ENCODE data around the gene PHLDA2.
A peak's percentile ranks its signal among the peaks of the same experiment; 100 is the strongest.

Gene PHLDA2

DNA sequence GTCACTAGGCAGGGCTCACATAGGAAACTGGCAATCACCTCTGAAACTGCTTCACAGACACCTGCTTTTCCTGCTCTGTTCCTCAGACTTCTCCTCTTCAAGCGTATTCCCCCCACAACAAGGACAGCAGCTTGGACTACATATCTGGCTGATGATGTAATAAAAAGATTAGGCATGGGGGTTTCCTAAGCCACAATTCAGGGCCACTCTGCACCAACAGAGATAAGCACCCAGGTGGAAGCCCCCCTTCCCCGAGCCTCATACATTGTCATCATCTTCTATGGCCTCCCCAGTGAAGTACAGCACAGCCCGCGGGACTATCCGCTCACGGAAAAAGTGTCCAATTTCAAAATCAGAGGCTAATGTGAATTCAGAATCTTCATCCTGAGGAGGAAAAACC is 25.0 kb upstream of the PHLDA2 start:
- no peak overlapping the region for H3K4me3 ChIP-seq (replicated peaks; ENCODE audit: low read depth, low read length)
- DNase-seq (ENCODE audit: low read depth): no peak
- TF ChIP-seq, protein P1, sequence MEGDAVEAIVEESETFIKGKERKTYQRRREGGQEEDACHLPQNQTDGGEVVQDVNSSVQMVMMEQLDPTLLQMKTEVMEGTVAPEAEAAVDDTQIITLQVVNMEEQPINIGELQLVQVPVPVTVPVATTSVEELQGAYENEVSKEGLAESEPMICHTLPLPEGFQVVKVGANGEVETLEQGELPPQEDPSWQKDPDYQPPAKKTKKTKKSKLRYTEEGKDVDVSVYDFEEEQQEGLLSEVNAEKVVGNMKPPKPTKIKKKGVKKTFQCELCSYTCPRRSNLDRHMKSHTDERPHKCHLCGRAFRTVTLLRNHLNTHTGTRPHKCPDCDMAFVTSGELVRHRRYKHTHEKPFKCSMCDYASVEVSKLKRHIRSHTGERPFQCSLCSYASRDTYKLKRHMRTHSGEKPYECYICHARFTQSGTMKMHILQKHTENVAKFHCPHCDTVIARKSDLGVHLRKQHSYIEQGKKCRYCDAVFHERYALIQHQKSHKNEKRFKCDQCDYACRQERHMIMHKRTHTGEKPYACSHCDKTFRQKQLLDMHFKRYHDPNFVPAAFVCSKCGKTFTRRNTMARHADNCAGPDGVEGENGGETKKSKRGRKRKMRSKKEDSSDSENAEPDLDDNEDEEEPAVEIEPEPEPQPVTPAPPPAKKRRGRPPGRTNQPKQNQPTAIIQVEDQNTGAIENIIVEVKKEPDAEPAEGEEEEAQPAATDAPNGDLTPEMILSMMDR (IDR thresholded peaks at IDR 0.05; ENCODE audit: low read length, missing control alignments): no peak

DNA sequence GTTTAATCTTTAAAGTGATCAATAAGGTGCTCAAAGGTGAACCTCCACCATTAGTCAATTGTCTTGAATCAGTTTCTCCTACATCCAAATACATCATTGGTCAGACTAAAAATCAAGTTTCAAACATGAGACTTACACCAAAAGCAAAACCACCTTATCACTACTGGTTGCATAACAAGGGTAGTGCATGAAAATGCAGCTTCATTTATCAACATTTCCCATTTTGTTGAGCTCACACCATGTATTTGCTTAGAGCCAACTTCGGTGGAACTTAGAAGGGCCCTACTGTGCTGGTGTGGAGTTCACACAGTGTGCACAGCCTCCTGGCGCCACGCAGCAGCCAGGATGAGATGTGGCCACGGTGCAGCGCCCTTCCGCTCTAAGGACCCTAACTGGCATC is 23.1 kb upstream of the PHLDA2 start:
- H3K4me3 ChIP-seq (replicated peaks; ENCODE audit: low read depth, low read length): no peak overlapping the region
- DNase-seq (ENCODE audit: low read depth): no peak
- TF ChIP-seq, protein P1 (IDR thresholded peaks at IDR 0.05; ENCODE audit: low read length, missing control alignments): no peak

DNA sequence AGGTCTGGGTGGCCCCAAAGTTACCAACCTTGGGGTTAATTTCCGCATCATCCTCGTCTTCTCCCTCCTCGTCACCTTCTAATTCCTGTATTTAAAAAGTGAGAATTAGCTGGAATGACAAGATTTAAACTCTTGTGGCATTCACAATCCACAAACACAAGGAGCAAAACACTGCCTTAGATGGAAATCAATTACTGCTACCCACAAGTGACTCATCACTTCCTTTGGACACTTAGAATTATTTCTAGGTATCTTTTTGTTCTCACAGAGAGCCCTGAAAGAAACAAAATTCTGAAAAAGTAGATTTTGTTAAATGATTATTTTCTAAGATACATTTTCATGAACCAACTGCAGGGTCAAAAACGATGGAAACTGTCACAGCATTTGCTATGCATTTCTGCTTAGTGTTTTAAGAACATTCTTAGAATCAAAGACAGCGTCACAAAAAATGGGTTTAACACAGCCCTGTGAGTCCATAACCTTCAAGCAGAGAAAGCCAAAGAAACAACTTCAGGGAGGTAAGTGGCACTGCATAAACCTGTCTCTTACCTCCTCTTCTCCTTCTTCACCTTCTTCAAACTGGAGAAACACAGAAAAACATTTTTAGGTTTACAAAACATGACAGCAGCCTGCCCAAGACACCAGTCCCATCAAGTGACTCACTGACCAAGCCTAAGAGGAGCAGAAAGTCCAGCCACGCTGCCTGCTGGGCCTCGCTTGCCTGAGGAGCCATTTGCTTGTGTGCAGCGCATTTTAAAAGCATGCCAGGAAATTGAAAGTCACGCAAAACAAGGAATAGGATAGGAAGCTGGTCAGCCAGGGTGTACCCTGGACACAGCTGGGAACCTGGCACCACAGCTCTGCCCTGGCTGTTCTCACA is 22.3 kb upstream of the PHLDA2 start:
- DNase-seq (ENCODE audit: low read depth): peak; percentile 58
- no peak overlapping the region for H3K4me3 ChIP-seq (replicated peaks; ENCODE audit: low read depth, low read length)
- TF ChIP-seq, protein P1 (IDR thresholded peaks at IDR 0.05; ENCODE audit: low read length, missing control alignments): no peak

DNA sequence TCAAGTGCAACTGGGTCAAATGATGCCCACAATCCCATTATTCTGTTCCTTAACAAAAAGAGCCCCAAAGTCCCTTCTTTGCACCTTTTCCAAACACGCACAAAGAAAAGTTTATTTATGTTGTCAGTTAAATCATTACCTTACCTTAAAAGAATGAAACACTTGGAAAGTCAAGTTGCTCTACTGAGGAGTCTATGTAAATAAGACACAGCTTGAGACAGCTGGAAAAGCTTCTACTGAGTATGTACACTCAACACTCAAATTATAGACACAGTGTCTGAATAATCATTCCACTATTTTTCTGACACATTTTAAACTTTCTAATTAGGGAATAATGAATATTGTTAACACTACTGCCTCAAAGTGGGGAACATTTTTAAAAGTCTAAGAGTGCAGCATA is 21.6 kb upstream of the PHLDA2 start:
- no peak overlapping the region for H3K4me3 ChIP-seq (replicated peaks; ENCODE audit: low read depth, low read length)
- TF ChIP-seq, protein P1 (IDR thresholded peaks at IDR 0.05; ENCODE audit: low read length, missing control alignments): no peak
- no peak for DNase-seq (ENCODE audit: low read depth)

DNA sequence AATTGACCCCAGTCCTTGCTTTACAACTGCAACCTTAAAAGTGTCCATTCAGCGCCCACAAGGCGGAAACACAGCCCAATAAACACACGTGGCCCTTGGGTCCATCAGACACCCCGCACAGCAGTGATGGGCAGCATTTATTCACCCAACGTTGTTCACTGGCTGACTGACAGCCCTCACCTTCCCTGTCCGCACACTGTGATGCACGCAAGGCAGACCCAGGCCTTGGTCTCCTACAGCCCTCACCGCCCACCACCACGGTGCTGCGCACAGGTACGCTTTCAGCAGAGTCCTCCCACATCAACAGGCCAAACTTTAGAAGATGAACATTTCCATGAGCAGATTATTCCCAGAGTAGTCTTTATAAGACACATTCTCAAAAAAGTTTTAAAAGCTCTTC is 20.7 kb upstream of the PHLDA2 start:
- no peak for DNase-seq (ENCODE audit: low read depth)
- H3K4me3 ChIP-seq (replicated peaks; ENCODE audit: low read depth, low read length): no peak overlapping the region
- TF ChIP-seq, protein P1 (IDR thresholded peaks at IDR 0.05; ENCODE audit: low read length, missing control alignments): no peak

DNA sequence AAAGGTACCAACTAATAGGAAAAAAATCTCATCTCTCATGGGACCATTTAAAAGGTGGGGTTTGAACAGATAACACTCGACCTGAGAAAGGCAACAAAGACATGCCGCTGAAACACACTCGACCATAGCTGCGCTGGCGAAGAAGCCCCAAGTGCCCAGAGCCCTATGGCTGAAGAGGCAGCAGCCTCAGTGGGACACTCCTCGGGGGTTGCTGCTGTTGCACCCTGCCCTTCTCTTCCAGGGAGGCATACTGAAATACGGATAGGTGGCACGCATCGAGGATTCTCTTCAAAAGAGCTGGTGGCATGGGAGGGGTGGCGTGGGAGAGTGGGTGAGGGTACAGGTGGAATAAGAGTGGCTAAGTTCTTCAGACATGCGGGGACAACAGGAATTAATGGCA is 18.5 kb upstream of the PHLDA2 start:
- DNase-seq (ENCODE audit: low read depth): no peak
- TF ChIP-seq, protein P1 (IDR thresholded peaks at IDR 0.05; ENCODE audit: low read length, missing control alignments): no peak
- no peak overlapping the region for H3K4me3 ChIP-seq (replicated peaks; ENCODE audit: low read depth, low read length)
